NB4 (cell line): Measurements from ENCODE around the gene AHDC1.
"Not testable (repeated sequence)": the region's sequence is repeated elsewhere in the genome, so short reads cannot be mapped to it uniquely, and the experiment has no call there.

Experiments used
- DNase-seq: peaks from one replicate; pipeline ENCODE4 v3.0.0; 2010; ENCODE audit warnings: low read depth
- H3K4me3 ChIP-seq: one replicate; pipeline ENCODE4 v1.5.1; 2011; ENCODE audit warnings: mild to moderate bottlenecking, low read depth, low read length, moderate library complexity
- CTCF ChIP-seq: IDR thresholded peaks from one replicate; pipeline ENCODE4 v1.5.1; 2012; ENCODE audit warnings: low read depth, low read length
- MYC ChIP-seq: IDR thresholded peaks from 2 replicates; pipeline ENCODE4 v1.6.1; 2011; ENCODE audit warnings: low read depth, low read length
- POLR2A ChIP-seq: IDR thresholded peaks from 2 replicates; pipeline ENCODE4 v1.6.1; 2011; ENCODE audit warnings: mild to moderate bottlenecking; ENCODE audit not compliant: insufficient read length; ENCODE audit errors: extremely low read depth
- TF ChIP-seq, protein P1 (sequence below): IDR thresholded peaks from 2 replicates; pipeline ENCODE4 v1.6.1; 2011; ENCODE audit warnings: low read depth, low read length

Gene AHDC1

GRCh38 chr1:27556781-27557595 lies 47.0 kb downstream of the AHDC1 start:
- TF ChIP-seq MYC (peak; percentile 46), CTCF (peak; percentile 86), POLR2A (no peak)
- TF ChIP-seq, protein P1, sequence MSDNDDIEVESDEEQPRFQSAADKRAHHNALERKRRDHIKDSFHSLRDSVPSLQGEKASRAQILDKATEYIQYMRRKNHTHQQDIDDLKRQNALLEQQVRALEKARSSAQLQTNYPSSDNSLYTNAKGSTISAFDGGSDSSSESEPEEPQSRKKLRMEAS, result peak; percentile 77
- DNase-seq, result peak; percentile 97
- no peak overlapping the region for H3K4me3 ChIP-seq

- no peak for DNase-seq
- no peak overlapping the region for H3K4me3 ChIP-seq
- TF ChIP-seq, protein P1, result no peak
Measured at GRCh38 chr1:27556435-27556780, 47.5 kb downstream of the AHDC1 start.

- TF ChIP-seq, protein P1, result 0 out of 2 replicates have a peak, but pooled peaks have one; percentile 32
- TF ChIP-seq MYC (peak; percentile 31; the same call in 1 of the 2 replicates), CTCF (no peak), POLR2A (no peak)
- H3K4me3 ChIP-seq, result no peak overlapping the region
- DNase-seq, result peak; percentile 89
Measured at GRCh38 chr1:27555700-27556424, 48.1 kb downstream of the AHDC1 start.

- no peak for DNase-seq
- H3K4me3 ChIP-seq, result no peak overlapping the region
- TF ChIP-seq, protein P1, result no peak
- TF ChIP-seq CTCF, result no peak
- TF ChIP-seq MYC, result no peak
- TF ChIP-seq POLR2A, result no peak
Measured at GRCh38 chr1:27554759-27555699, 48.9 kb downstream of the AHDC1 start.

GRCh38 chr1:27554293-27554692 lies 49.7 kb downstream of the AHDC1 start:
- no peak overlapping the region for H3K4me3 ChIP-seq
- TF ChIP-seq, protein P1, result no peak
- TF ChIP-seq POLR2A, result no peak
- no peak for TF ChIP-seq MYC
- TF ChIP-seq CTCF, result no peak
- no peak for DNase-seq

GRCh38 chr1:27553823-27554222 lies 50.1 kb downstream of the AHDC1 start:
- not testable (repeated sequence) for DNase-seq, H3K4me3 ChIP-seq
